H1 (cell line): ENCODE results near the gene SLC12A8.

Experiments used
- ATF3 ChIP-seq: IDR thresholded peaks from 2 replicates; pipeline ENCODE4 v1.6.1; 2011; ENCODE audit warnings: low read depth, mild to moderate bottlenecking, low read length; ENCODE audit not compliant: insufficient read depth
- CEBPB ChIP-seq: IDR thresholded peaks from 2 replicates; pipeline ENCODE4 v1.6.1; 2012; ENCODE audit warnings: low read depth, low read length
- EZH2 ChIP-seq: fragments of 200-600 bp; sonication (generic); IDR thresholded peaks from 2 replicates; pipeline ENCODE4 v1.7.1; 2012; ENCODE audit warnings: low read depth, mild to moderate bottlenecking, moderate library complexity, low read length, inconsistent platforms; ENCODE audit not compliant: severe bottlenecking
- JUND ChIP-seq: IDR thresholded peaks from 2 replicates; pipeline ENCODE4 v1.6.1; 2011; ENCODE audit warnings: mild to moderate bottlenecking, improper control_type of control experiment, low read length
- RXRA ChIP-seq: IDR thresholded peaks from 2 replicates; pipeline ENCODE4 v1.6.1; 2011; ENCODE audit warnings: low read depth, mild to moderate bottlenecking, low read length, moderate library complexity; ENCODE audit not compliant: insufficient read depth
- TF ChIP-seq, protein P1 (sequence below), 3 experiments: IDR thresholded peaks; 1 replicate in 2 of 3; 2 replicates in 1 of 3; pipeline versions ENCODE4 v1.5.1 to v1.6.1; 2011; ENCODE audit warnings: low read length in 3 of 3, mild to moderate bottlenecking in 3 of 3, inconsistent platforms in 2 of 3, low read depth in 1 of 3, moderate library complexity in 1 of 3; ENCODE audit not compliant: insufficient read depth in 1 of 3; ENCODE audit errors: control extremely low read depth in 1 of 3

DNA sequence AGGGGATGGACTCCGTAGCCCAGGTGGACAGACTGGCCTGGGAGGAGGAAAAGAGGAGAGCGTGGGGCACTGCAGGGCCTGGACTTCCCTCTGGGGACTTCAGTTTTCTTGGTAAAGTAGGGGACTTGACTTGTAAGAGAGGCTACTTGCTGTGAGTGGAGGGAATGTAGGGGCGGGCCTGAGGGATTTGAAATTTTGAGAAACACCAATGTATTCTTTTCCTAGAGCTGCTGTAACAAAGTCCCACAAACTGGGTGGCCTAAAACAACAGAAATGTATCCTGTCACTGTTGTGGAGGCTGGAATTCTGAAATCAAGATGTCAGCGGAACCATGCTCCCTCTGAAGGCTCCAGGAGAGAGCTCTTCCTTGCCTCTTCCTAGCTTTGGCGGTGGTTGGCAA, 150.9 kb downstream of the SLC12A8 start:
- TF ChIP-seq ATF3 (no peak), RXRA (no peak), EZH2 (no peak), CEBPB (no peak), JUND (no peak)
- TF ChIP-seq, protein P1, sequence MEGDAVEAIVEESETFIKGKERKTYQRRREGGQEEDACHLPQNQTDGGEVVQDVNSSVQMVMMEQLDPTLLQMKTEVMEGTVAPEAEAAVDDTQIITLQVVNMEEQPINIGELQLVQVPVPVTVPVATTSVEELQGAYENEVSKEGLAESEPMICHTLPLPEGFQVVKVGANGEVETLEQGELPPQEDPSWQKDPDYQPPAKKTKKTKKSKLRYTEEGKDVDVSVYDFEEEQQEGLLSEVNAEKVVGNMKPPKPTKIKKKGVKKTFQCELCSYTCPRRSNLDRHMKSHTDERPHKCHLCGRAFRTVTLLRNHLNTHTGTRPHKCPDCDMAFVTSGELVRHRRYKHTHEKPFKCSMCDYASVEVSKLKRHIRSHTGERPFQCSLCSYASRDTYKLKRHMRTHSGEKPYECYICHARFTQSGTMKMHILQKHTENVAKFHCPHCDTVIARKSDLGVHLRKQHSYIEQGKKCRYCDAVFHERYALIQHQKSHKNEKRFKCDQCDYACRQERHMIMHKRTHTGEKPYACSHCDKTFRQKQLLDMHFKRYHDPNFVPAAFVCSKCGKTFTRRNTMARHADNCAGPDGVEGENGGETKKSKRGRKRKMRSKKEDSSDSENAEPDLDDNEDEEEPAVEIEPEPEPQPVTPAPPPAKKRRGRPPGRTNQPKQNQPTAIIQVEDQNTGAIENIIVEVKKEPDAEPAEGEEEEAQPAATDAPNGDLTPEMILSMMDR (IDR thresholded peaks at IDR 0.05; ENCODE audit: control extremely low read depth in 1 of 3, insufficient read depth in 1 of 3, low read depth in 1 of 3, low read length in 3 of 3) = no peak
